ENCODE measurements around the gene EEF2KMT. TPM values are rescaled to one million over a fixed set of nuclear protein-coding genes. Genes with fewer than 3 reads are reported as not detected.
A peak's percentile ranks its signal among the peaks of the same experiment; 100 is the strongest.
"Not testable (repeated sequence)": the region's sequence is repeated elsewhere in the genome, so short reads cannot be mapped to it uniquely, and the experiment has no call there.

Gene EEF2KMT
- total and polyA plus RNA-seq, 8 donors, result 2.5 to 9.9 (median 6.5) TPM; not detected in 2

GRCh38 chr16:5084802-5085201, 12.8 kb downstream of the EEF2KMT start:
- H3K4me1 ChIP-seq, result peaks cover 0 to 13% (median 9%) of the 10 kb centered on the region in 4 donors
- WGBS, 5 donors, result 57 to 64% (median 59%) methylated on average over 10 of the region's 10 CpGs
- H3K27ac ChIP-seq; H3K9me3 ChIP-seq; H3K4me3 ChIP-seq; H3K27me3 ChIP-seq; intact Hi-C loops (cut with DNase I; ENCODE audit: low total_unique reads): not testable (repeated sequence)
- DNase-seq, result peak; percentile 60 to 70
- H3K36me3 ChIP-seq, result peaks cover 9 to 91% (median 89%) of the 10 kb centered on the region in 4 donors
- peak in 5 of 7 experiments; percentile 13 to 66 (median 57) for TF ChIP-seq CTCF (IDR thresholded peaks at IDR 0.05)

- DNase-seq; H3K27me3 ChIP-seq; H3K27ac ChIP-seq; H3K4me3 ChIP-seq; H3K9me3 ChIP-seq; intact Hi-C loops (cut with DNase I; ENCODE audit: low total_unique reads): not testable (repeated sequence)
- H3K4me1 ChIP-seq, result peaks cover 0 to 13% (median 9%) of the 10 kb centered on the region in 4 donors
- 73 to 83% (median 79%) methylated on average over 11 of the region's 11 CpGs for WGBS, 5 donors
- H3K36me3 ChIP-seq, result peaks cover 12 to 91% (median 88%) of the 10 kb centered on the region in 4 donors
Measured at GRCh38 chr16:5084099-5084731, 13.4 kb downstream of the EEF2KMT start.

- DNase-seq; H3K9me3 ChIP-seq; H3K27ac ChIP-seq; H3K27me3 ChIP-seq; H3K4me3 ChIP-seq; intact Hi-C loops (cut with DNase I; ENCODE audit: low total_unique reads): not testable (repeated sequence)
- H3K36me3 ChIP-seq, result peaks cover 12 to 92% (median 90%) of the 10 kb centered on the region in 4 donors
- H3K4me1 ChIP-seq, result peaks cover 0 to 13% (median 9%) of the 10 kb centered on the region in 4 donors
- WGBS, 5 donors, result 79 to 90% (median 82%) methylated on average over 9 of the region's 9 CpGs
Measured at GRCh38 chr16:5083646-5084045, 13.9 kb downstream of the EEF2KMT start.

GRCh38 chr16:5080996-5081395, 16.6 kb downstream of the EEF2KMT start:
- peak; percentile 67 to 77 for DNase-seq
- intact Hi-C loops (cut with DNase I; ENCODE audit: low total_unique reads); H3K27me3 ChIP-seq; H3K9me3 ChIP-seq: not testable (repeated sequence)
- peaks cover 0 to 13% (median 9%) of the 10 kb centered on the region in 4 donors for H3K4me1 ChIP-seq
- peak overlapping the region; percentile 41 to 79 (median 61) for H3K27ac ChIP-seq
- peak overlapping the region in 1 of 4 donors; percentile 16 for H3K4me3 ChIP-seq
- 24 to 67% (median 48%) methylated on average over 5 to 9 of the region's 9 CpGs for WGBS, 5 donors
- H3K36me3 ChIP-seq, result peaks cover 18 to 97% (median 93%) of the 10 kb centered on the region in 4 donors

- peaks cover 0 to 13% (median 9%) of the 10 kb centered on the region in 4 donors for H3K4me1 ChIP-seq
- H3K9me3 ChIP-seq; intact Hi-C loops (cut with DNase I; ENCODE audit: low total_unique reads); H3K27me3 ChIP-seq: not testable (repeated sequence)
- peak overlapping the region; percentile 41 to 79 (median 61) for H3K27ac ChIP-seq
- WGBS, 5 donors, result 37 to 68% (median 66%) methylated on average over 12 of the region's 12 CpGs
- H3K36me3 ChIP-seq, result peaks cover 23 to 97% (median 93%) of the 10 kb centered on the region in 4 donors
- peak overlapping the region in 1 of 4 donors; percentile 16 for H3K4me3 ChIP-seq
- peak in 1 of 2 donors; percentile 44 for DNase-seq
Measured at GRCh38 chr16:5080461-5080860, 17.1 kb downstream of the EEF2KMT start.

GRCh38 chr16:5078626-5079025, 19.0 kb downstream of the EEF2KMT start:
- intact Hi-C loops (cut with DNase I; ENCODE audit: low total_unique reads), result no loop called here
- Histone ChIP-seq H3K9me3 (no peaks in the 10 kb centered on the region), H3K27ac (no peak overlapping the region), H3K4me1 (peaks cover 0 to 14% (median 10%) of the 10 kb centered on the region in 4 donors), H3K4me3 (no peak overlapping the region), H3K27me3 (no peaks in the 10 kb centered on the region), H3K36me3 (peaks cover 28 to 98% (median 93%) of the 10 kb centered on the region in 4 donors)
- DNase-seq, result no peak
- TF ChIP-seq CTCF (IDR thresholded peaks at IDR 0.05), result no peak
- no peak for TF ChIP-seq POLR2AphosphoS5 (IDR thresholded peaks at IDR 0.05)
- TF ChIP-seq EP300 (IDR thresholded peaks at IDR 0.05), result no peak
- TF ChIP-seq POLR2A (IDR thresholded peaks at IDR 0.05), result no peak
- WGBS, 5 donors, result 89 to 96% (median 91%) methylated on average over 11 to 17 of the region's 17 CpGs
